Measurements from ENCODE around the gene COL6A1.

The COL6A1 gene

GRCh38 chr21:46009951-46010705 lies 28.6 kb downstream of the COL6A1 start:
- TF ChIP-seq, protein P1, sequence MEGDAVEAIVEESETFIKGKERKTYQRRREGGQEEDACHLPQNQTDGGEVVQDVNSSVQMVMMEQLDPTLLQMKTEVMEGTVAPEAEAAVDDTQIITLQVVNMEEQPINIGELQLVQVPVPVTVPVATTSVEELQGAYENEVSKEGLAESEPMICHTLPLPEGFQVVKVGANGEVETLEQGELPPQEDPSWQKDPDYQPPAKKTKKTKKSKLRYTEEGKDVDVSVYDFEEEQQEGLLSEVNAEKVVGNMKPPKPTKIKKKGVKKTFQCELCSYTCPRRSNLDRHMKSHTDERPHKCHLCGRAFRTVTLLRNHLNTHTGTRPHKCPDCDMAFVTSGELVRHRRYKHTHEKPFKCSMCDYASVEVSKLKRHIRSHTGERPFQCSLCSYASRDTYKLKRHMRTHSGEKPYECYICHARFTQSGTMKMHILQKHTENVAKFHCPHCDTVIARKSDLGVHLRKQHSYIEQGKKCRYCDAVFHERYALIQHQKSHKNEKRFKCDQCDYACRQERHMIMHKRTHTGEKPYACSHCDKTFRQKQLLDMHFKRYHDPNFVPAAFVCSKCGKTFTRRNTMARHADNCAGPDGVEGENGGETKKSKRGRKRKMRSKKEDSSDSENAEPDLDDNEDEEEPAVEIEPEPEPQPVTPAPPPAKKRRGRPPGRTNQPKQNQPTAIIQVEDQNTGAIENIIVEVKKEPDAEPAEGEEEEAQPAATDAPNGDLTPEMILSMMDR (IDR thresholded peaks at IDR 0.05; ENCODE audit: control insufficient read depth, extremely low read depth, insufficient read depth): no peak
- no peak overlapping the region for H3K4me3 ChIP-seq (ENCODE audit: low read depth, low read length)
- DNase-seq (ENCODE audit: low read depth): no peak

- H3K4me3 ChIP-seq (ENCODE audit: low read depth, low read length): no peak overlapping the region
- TF ChIP-seq, protein P1 (IDR thresholded peaks at IDR 0.05; ENCODE audit: control insufficient read depth, extremely low read depth, insufficient read depth): no peak
- DNase-seq (ENCODE audit: low read depth): no peak
Measured at GRCh38 chr21:46011267-46011967, 29.8 kb downstream of the COL6A1 start.

GRCh38 chr21:46012154-46012553 lies 30.6 kb downstream of the COL6A1 start:
- DNase-seq (ENCODE audit: low read depth): no peak

GRCh38 chr21:46014828-46015227 lies 33.3 kb downstream of the COL6A1 start:
- no peak overlapping the region for H3K4me3 ChIP-seq (ENCODE audit: low read depth, low read length)
- DNase-seq (ENCODE audit: low read depth): no peak
- TF ChIP-seq, protein P1 (IDR thresholded peaks at IDR 0.05; ENCODE audit: control insufficient read depth, extremely low read depth, insufficient read depth): no peak

More at GRCh38 chr21:46012154-46012553, 30.6 kb downstream of the COL6A1 start:
- TF ChIP-seq, protein P1 (IDR thresholded peaks at IDR 0.05; ENCODE audit: control insufficient read depth, extremely low read depth, insufficient read depth): no peak
- H3K4me3 ChIP-seq (ENCODE audit: low read depth, low read length): no peak overlapping the region

DNA sequence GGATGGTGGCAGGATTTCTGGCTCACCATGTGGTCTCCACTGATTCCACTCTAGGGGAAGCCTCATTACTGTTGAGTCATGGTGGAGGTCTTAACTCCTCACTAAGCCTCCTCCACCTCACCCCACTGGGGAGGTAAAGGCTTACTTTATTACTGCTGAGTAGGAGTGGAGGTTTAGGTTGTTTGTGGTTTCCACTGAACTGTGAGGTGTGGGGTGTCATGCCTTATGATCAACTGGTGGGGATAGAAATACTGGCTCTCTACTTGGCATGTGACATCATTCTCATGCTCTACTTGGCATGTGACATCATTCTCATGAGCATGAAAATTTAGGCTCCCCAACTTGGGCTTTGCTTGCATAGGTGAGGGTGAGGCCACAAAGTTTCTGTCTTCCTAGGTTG lies 35.6 kb downstream of the COL6A1 start:
- DNase-seq (ENCODE audit: low read depth): no peak
- no peak overlapping the region for H3K4me3 ChIP-seq (ENCODE audit: low read depth, low read length)
- TF ChIP-seq, protein P1 (IDR thresholded peaks at IDR 0.05; ENCODE audit: control insufficient read depth, extremely low read depth, insufficient read depth): no peak

DNA sequence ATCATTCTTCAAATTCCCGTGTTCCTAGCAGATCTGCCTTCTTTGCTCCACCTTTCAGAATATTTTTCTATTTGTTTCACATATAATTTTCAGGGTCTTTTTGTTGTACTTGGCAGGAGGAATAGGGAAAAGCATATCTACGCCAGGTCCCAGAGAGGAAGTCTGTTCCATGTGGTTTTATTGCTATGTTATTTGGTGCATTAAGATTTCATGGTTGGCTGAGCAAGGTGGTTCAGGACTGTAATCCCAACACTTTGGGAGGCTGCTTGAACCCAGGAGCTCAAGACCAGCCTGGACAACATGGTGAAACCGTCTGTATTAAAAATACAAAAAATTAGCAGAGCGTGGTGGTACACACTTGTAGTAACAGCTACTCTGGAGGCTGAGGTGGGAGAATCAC lies 36.1 kb downstream of the COL6A1 start:
- no peak overlapping the region for H3K4me3 ChIP-seq (ENCODE audit: low read depth, low read length)
- DNase-seq (ENCODE audit: low read depth): no peak
- TF ChIP-seq, protein P1 (IDR thresholded peaks at IDR 0.05; ENCODE audit: control insufficient read depth, extremely low read depth, insufficient read depth): no peak
